HCT116 (cell line): Measurements from ENCODE around the gene UBE3C. TPM values are rescaled to one million over a fixed set of nuclear protein-coding genes. Genes with fewer than 3 reads are reported as not detected.

Experiments
- ATAC-seq: fragments of 200-7000 bp; cut with Tn5 transposase; 2 replicates; pipeline ENCODE4 v1.9.1; 2020; ENCODE audit warnings: mild to moderate bottlenecking, moderate library complexity
- BruUV-seq: library from RNA; stranded (reverse); fragments of 400-500 nt; replicated peaks from 2 replicates; lab custom pipeline; 2021; lab: Mats Ljungman, UMichigan
- CTCF ChIA-PET: fragments of 300-600 bp; sonication (Branson Sonifier 250); formaldehyde crosslinking; loops from one replicate; lab custom pipeline; 2021; ENCODE audit warnings: antibody characterized with exemption; lab: Charles Lee
- POLR2A ChIA-PET: fragments of 300-600, 350-600 bp; sonication (Branson Sonifier 250); formaldehyde crosslinking; loops from one replicate; lab custom pipeline; 2021; ENCODE audit warnings: antibody characterized with exemption; lab: Charles Lee
- RAD21 ChIA-PET, 2 experiments: fragments of 300-600 bp; sonication (Branson Sonifier 250); formaldehyde crosslinking; loops; one replicate each; lab custom pipeline; 2023; ENCODE audit warnings: low total read pairs in 2 of 2; ENCODE audit not compliant: uncharacterized antibody in 2 of 2, unreplicated experiment in 2 of 2, low non-redundant PET in 1 of 2; lab: Charles Lee
- DNase-seq: peaks from one replicate; pipeline ENCODE4 v3.0.0-alpha.2; 2010; ENCODE audit warnings: low read depth, low spot score
- H2AFZ ChIP-seq: fragments of 200-600 bp; shearing (Covaris generic), sonication (generic); 2 replicates; pipeline ENCODE4 v1.6.1; 2017; ENCODE audit warnings: low read depth, mixed run types, mixed read lengths, antibody characterized with exemption, low read length; ENCODE audit not compliant: poor library complexity, severe bottlenecking
- H3K27ac ChIP-seq: 2 replicates; pipeline ENCODE4 v1.5.1; 2012; ENCODE audit warnings: low read depth, low read length
- H3K27me3 ChIP-seq: fragments of 200-600 bp; sonication (generic); 2 replicates; pipeline ENCODE4 v1.6.1; 2016; ENCODE audit warnings: mixed run types, low read length, mixed read lengths; ENCODE audit not compliant: insufficient read depth
- H3K36me3 ChIP-seq, 2 experiments: fragments of 200-500 bp in 1 of 2; fragments of 200-600 bp in 1 of 2; sonication (Bioruptor generic) in 1 of 2; sonication (generic) in 1 of 2; 2 replicates each; pipeline versions ENCODE4 v1.5.1 to v1.6.1; 2014 to 2016; ENCODE audit warnings: low read length in 2 of 2, inconsistent platforms in 1 of 2, mixed read lengths in 1 of 2, mixed run types in 1 of 2; ENCODE audit not compliant: insufficient read depth in 2 of 2, control insufficient read depth in 1 of 2
- H3K4me1 ChIP-seq, 2 experiments: fragments of 200-600 bp in 1 of 2; sonication (generic) in 1 of 2; 2 replicates each; pipeline versions ENCODE4 v1.5.1 to v1.6.1; 2012 to 2017; ENCODE audit warnings: low read length in 2 of 2, inconsistent platforms in 1 of 2, mild to moderate bottlenecking in 1 of 2, mixed read lengths in 1 of 2, mixed run types in 1 of 2, moderate library complexity in 1 of 2; ENCODE audit not compliant: insufficient read depth in 2 of 2, control insufficient read depth in 1 of 2
- H3K4me2 ChIP-seq: fragments of 200-600 bp; sonication (generic); 2 replicates; pipeline ENCODE4 v1.6.1; 2017; ENCODE audit warnings: mixed run types, low read length, mixed read lengths
- H3K4me3 ChIP-seq, 2 experiments: fragments of 200-600 bp in 1 of 2; sonication (generic) in 1 of 2; replicated peaks in 1 of 2; 2 replicates each; pipeline ENCODE4 v1.5.1; 2011 to 2016; ENCODE audit warnings: low read length in 2 of 2, control low read depth in 1 of 2, low read depth in 1 of 2, mild to moderate bottlenecking in 1 of 2, mixed read lengths in 1 of 2, mixed run types in 1 of 2
- H3K79me2 ChIP-seq: fragments of 200-600 bp; sonication (generic); 2 replicates; pipeline ENCODE4 v1.6.1; 2017; ENCODE audit warnings: mild to moderate bottlenecking, mixed run types, low read length, moderate library complexity, mixed read lengths; ENCODE audit not compliant: insufficient read depth
- H3K9ac ChIP-seq: fragments of 200-600 bp; sonication (generic); 2 replicates; pipeline ENCODE4 v1.6.1; 2016; ENCODE audit warnings: low read length, mixed read lengths
- H3K9me2 ChIP-seq: fragments of 200-600 bp; sonication (generic), shearing (Covaris generic); 2 replicates; pipeline ENCODE4 v1.6.1; 2017; ENCODE audit warnings: mixed run types, mild to moderate bottlenecking, moderate library complexity; ENCODE audit not compliant: insufficient read depth
- H3K9me3 ChIP-seq, 2 experiments: fragments of 200-500 bp in 1 of 2; fragments of 200-600 bp in 1 of 2; sonication (Bioruptor generic) in 1 of 2; sonication (generic) in 1 of 2; 2 replicates each; pipeline ENCODE4 v1.6.1; 2014 to 2017; ENCODE audit warnings: low read length in 2 of 2, mixed read lengths in 2 of 2, inconsistent platforms in 1 of 2, low read depth in 1 of 2, mild to moderate bottlenecking in 1 of 2, mixed run types in 1 of 2, moderate library complexity in 1 of 2; ENCODE audit not compliant: control insufficient read depth in 1 of 2, insufficient read depth in 1 of 2
- H4K20me1 ChIP-seq: fragments of 200-600 bp; sonication (generic), shearing (Covaris generic); 2 replicates; pipeline ENCODE4 v1.6.1; 2017; ENCODE audit warnings: mixed run types, mild to moderate bottlenecking, moderate library complexity; ENCODE audit not compliant: insufficient read depth
- CBX3 ChIP-seq: IDR thresholded peaks from 2 replicates; pipeline ENCODE4 v1.6.1; 2012; ENCODE audit warnings: low read depth
- EGR1 ChIP-seq: IDR thresholded peaks from 2 replicates; pipeline ENCODE4 v1.6.1; 2012; ENCODE audit warnings: low read depth
- ELF1 ChIP-seq: IDR thresholded peaks from 2 replicates; pipeline ENCODE4 v1.6.1; 2012; ENCODE audit warnings: low read depth, borderline replicate concordance
- EZH2 ChIP-seq: fragments of 200-600 bp; sonication (generic); IDR thresholded peaks from 2 replicates; pipeline ENCODE4 v1.6.1; 2017; ENCODE audit warnings: antibody characterized with exemption, mixed run types
- EZH2phosphoT487 ChIP-seq: fragments of 200-600 bp; IDR thresholded peaks from 2 replicates; pipeline ENCODE4 v1.6.1; 2018; ENCODE audit warnings: antibody characterized with exemption, borderline replicate concordance
- JUND ChIP-seq: IDR thresholded peaks from 2 replicates; pipeline ENCODE4 v1.6.1; 2012
- MAX ChIP-seq: IDR thresholded peaks from 2 replicates; pipeline ENCODE4 v1.6.1; 2012
- POLR2A ChIP-seq: IDR thresholded peaks from 2 replicates; pipeline ENCODE4 v1.7.0; 2011; ENCODE audit warnings: borderline replicate concordance; ENCODE audit not compliant: insufficient read depth, insufficient read length; ENCODE audit errors: extremely low read depth
- POLR2AphosphoS5 ChIP-seq: IDR thresholded peaks from 2 replicates; pipeline ENCODE4 v1.6.1; 2011; ENCODE audit warnings: mild to moderate bottlenecking, low read depth, low read length, moderate library complexity
- RAD21 ChIP-seq: IDR thresholded peaks from 2 replicates; pipeline ENCODE4 v1.6.1; 2012; ENCODE audit warnings: low read depth, mild to moderate bottlenecking
- SIN3A ChIP-seq: IDR thresholded peaks from 2 replicates; pipeline ENCODE4 v1.6.1; 2012; ENCODE audit warnings: low read depth
- TCF7L2 ChIP-seq: IDR thresholded peaks from 2 replicates; pipeline ENCODE4 v1.7.0; 2011; ENCODE audit warnings: borderline replicate concordance, inconsistent platforms; ENCODE audit not compliant: insufficient read depth, insufficient read length; ENCODE audit errors: extremely low read depth
- YY1 ChIP-seq: IDR thresholded peaks from 2 replicates; pipeline ENCODE4 v1.6.1; 2011; ENCODE audit warnings: low read length, low read depth, moderate library complexity, mild to moderate bottlenecking; ENCODE audit not compliant: insufficient replicate concordance; ENCODE audit errors: extremely low read depth
- ZFX ChIP-seq: fragments of 450-650 bp; IDR thresholded peaks from 2 replicates; pipeline ENCODE4 v1.6.1; 2017
- ZNF274 ChIP-seq: fragments of 200-500 bp; sonication (Bioruptor generic); IDR thresholded peaks from 2 replicates; pipeline ENCODE4 v1.6.1; 2014; ENCODE audit warnings: mild to moderate bottlenecking, low read depth, low read length, inconsistent platforms
- intact Hi-C: fragments of 100-400 bp; cut with micrococcal nuclease; formaldehyde crosslinking; loops from 2 replicates; pipeline ENCODE4 v1.10.0; 2022
- total RNA-seq: library from RNA; stranded (reverse); gene quantifications from one replicate; pipeline ENCODE4 v1.2.1, GENCODE V29; 2021; ENCODE audit not compliant: unreplicated experiment
- TF ChIP-seq, protein P1 (sequence below): IDR thresholded peaks from 2 replicates; pipeline ENCODE4 v1.6.1; 2011; ENCODE audit warnings: mild to moderate bottlenecking, low read length, moderate library complexity; ENCODE audit not compliant: insufficient replicate concordance; ENCODE audit errors: extremely low read depth
- TF ChIP-seq, protein P2 (sequence below): IDR thresholded peaks from 2 replicates; pipeline ENCODE4 v1.6.1; 2012

Gene UBE3C
- total RNA-seq, 1 experiment from 2014 or later, result 68.3 TPM

DNA sequence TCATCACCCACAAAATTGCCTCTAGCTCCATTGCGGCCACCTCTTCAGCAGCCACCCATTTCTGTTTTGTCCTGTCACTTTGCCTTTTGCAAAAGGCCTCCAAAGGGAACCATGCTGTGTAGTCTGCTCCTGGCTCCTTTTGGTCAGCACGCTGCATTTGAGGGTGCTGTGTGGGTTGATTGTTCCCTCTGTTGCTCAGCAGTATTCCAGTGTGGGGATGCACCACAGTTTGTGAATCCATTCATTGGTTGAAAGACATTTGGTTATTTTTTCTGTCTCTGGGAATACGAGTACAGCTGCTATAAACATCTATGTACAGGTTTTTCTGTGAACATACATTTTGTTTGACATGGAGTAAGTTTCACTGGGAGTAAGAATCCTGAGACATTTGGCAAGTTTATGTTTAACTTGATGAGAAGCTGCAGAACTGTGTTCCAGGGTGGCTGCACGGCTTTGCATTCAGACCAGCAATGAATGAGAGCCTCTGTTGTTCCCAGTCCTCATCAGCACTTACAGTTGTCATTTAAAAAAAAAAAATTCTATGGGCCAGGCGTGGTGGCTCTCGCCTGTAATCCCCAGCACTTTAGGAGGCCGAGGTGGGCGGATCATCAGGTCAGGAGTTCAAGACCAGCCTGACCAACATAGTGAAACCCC, 82.3 kb downstream of the UBE3C start:
- H3K9ac ChIP-seq, result no peak overlapping the region
- no peaks in the 10 kb centered on the region for H3K4me1 ChIP-seq
- H2AFZ ChIP-seq, result no peak overlapping the region
- no TSS peak for BruUV-seq
- ChIA-PET RAD21 (no interaction called here), POLR2A (no interaction called here), CTCF (no interaction called here)
- no peaks in the 10 kb centered on the region for H4K20me1 ChIP-seq
- DNase-seq (no peak), ATAC-seq (no peak)
- TF ChIP-seq ZNF274, result no peak
- no peak for TF ChIP-seq POLR2AphosphoS5
- no peak for TF ChIP-seq ZFX
- no peak for TF ChIP-seq ELF1
- no peak for TF ChIP-seq EZH2phosphoT487
- no peak for TF ChIP-seq YY1
- TF ChIP-seq SIN3A, result no peak
- no peak for TF ChIP-seq JUND
- TF ChIP-seq POLR2A, result no peak
- TF ChIP-seq CBX3, result no peak
- no peak for TF ChIP-seq EGR1
- no peak for TF ChIP-seq MAX
- no peak for TF ChIP-seq RAD21
- TF ChIP-seq TCF7L2, result no peak
- TF ChIP-seq, protein P1, sequence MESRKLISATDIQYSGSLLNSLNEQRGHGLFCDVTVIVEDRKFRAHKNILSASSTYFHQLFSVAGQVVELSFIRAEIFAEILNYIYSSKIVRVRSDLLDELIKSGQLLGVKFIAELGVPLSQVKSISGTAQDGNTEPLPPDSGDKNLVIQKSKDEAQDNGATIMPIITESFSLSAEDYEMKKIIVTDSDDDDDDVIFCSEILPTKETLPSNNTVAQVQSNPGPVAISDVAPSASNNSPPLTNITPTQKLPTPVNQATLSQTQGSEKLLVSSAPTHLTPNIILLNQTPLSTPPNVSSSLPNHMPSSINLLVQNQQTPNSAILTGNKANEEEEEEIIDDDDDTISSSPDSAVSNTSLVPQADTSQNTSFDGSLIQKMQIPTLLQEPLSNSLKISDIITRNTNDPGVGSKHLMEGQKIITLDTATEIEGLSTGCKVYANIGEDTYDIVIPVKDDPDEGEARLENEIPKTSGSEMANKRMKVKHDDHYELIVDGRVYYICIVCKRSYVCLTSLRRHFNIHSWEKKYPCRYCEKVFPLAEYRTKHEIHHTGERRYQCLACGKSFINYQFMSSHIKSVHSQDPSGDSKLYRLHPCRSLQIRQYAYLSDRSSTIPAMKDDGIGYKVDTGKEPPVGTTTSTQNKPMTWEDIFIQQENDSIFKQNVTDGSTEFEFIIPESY, result no peak
- TF ChIP-seq EZH2, result no peak
- TF ChIP-seq, protein P2, sequence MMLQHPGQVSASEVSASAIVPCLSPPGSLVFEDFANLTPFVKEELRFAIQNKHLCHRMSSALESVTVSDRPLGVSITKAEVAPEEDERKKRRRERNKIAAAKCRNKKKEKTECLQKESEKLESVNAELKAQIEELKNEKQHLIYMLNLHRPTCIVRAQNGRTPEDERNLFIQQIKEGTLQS, result no peak
- no peak overlapping the region for H3K4me2 ChIP-seq
- no peaks in the 10 kb centered on the region for H3K9me2 ChIP-seq
- no peak overlapping the region for H3K27ac ChIP-seq
- intact Hi-C loops, result no loop called here
- no peak overlapping the region for H3K4me3 ChIP-seq
- H3K27me3 ChIP-seq, result no peaks in the 10 kb centered on the region
- H3K9me3 ChIP-seq, result no peaks in the 10 kb centered on the region
- H3K36me3 ChIP-seq, result peaks cover 34 to 41% of the 10 kb centered on the region in 2 experiments; a peak in 3 of 4 replicates
- H3K79me2 ChIP-seq, result peaks cover 16% of the 10 kb centered on the region; the same call in 1 of the 2 replicates
